Mucosa of gallbladder (tissue), 1 donor: ENCODE results near the gene TOM1L2. TPM values are rescaled to one million over a fixed set of nuclear protein-coding genes. Genes with fewer than 3 reads are reported as not detected.
"Not testable (repeated sequence)": the region's sequence is repeated elsewhere in the genome, so short reads cannot be mapped to it uniquely, and the experiment has no call there.

Experiments
- DNase-seq: peaks from one replicate; pipeline ENCODE4 v3.0.0-alpha.2; 2020; ENCODE audit warnings: low spot score
- total RNA-seq: library from RNA; stranded (reverse); gene quantifications from one replicate; pipeline ENCODE4 v1.2.1, GENCODE V29; 2021
- donor health status: DM: no; HTN: no; CAD: no.

The TOM1L2 gene
- total RNA-seq, 1 donor from 2014 or later: 81.3 TPM

DNA sequence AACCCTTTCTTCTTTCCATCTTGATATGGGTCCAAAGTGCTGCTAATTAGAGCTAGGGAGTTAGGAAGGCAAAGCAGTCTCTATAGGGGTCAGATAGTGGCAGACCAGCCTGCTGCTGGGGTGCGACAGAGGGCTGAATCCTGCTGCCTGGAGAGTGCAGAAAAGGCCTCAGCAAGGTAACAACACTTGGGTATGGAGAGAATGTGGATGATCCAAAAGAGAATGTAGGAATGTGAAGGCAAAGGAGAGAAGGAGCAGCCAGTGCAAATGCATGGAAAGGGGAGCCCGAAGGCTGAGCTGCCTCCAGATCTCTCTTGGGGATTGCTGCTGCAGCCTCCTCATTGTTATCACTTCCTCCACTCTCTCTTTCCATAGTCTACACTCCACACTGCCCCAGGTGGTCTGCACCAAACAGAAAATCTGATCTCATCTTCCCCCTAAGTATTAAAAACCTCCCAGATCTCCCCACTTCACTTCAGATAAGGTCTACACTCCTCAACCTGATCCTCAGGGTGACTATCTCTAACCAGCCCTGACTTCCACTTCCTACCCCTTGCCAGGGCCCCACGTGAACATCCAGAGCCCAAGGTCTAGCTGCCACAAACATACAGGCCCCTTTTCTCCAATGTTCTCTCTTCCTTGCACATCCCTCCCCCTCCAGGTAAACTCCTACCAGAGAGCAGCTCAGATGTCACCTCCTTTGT is 28.8 kb downstream of the TOM1L2 start:
- DNase-seq: no peak

DNA sequence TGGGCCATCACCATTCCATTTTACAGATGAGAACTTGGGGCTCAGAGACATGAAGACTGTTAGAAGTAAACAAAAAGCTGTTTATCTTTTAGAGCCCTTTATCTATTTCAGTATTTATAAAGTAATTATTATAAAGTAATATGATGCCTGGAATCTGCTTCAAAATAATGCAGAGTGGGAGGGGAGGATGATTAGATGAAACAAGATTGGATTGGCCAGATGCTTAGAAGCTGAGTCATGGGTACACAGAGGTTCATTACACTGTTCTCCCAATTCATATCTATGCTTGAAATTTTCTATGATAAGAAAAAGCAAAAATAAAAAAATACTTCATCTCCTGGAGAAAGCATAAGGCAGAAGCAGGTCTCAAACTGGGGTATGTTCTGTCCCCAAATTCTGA is 29.4 kb downstream of the TOM1L2 start:
- DNase-seq: no peak

DNA sequence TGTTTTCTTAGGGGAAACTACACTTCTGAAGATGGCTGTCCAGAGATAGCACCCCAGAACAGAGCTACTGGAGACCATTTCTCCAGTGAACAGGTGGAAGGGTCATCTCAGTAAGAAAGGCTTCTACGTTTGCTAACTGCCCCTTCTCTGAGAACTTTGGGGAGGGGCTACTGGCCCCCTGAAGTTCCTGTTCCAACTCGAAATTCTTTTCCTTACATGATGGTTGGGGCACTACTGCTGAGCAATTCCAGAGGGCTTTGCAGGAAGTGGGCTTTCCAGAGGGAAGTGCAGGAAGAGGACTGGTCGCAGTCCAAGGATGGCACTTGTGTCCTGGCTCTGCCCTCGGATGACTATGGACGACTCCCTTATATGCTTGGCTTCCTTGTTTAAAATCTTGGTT is 31.2 kb downstream of the TOM1L2 start:
- DNase-seq: no peak

DNA sequence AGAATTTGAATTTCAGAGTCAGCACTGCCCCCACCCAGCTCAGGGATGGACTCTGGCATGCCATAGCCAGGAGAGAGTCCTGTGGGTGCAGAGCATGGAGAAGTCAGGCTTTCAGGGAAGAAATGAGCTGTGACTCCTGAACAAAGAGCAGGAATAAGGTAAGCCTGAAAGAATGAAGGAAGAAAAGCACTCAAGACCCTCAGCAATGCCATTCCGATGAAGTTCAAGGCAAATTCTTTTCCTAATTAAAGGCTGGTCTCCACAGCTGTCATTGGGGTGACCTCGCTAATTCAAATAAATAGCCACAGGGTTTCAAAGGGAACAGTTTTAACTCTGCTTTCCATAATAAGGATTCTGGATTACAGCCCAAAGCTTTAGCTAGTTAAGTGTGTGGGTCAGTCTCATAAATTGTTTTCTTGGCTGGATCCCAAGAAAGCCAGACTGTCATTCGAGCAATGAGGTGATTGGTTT is 31.7 kb downstream of the TOM1L2 start:
- no peak for DNase-seq

DNA sequence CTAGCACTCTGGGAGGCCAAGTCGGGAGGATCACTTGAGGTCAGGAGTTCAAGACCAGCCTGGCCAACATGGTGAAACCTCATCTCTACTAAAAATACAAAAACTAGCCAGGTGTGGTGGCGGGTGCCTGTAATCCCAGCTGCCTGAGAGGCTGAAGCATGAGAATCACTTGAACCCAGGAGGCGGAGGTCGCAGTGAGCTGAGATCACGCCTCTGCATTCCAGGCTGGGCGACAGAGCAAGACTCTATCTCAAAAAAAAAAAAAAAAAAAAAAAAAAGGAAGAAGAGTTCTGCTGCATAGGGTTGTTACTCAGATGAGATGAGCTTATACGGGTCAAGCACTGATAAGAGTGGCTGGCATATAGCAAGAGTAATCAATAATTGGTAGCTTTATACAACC is 32.3 kb downstream of the TOM1L2 start:
- not testable (repeated sequence) for DNase-seq

DNA sequence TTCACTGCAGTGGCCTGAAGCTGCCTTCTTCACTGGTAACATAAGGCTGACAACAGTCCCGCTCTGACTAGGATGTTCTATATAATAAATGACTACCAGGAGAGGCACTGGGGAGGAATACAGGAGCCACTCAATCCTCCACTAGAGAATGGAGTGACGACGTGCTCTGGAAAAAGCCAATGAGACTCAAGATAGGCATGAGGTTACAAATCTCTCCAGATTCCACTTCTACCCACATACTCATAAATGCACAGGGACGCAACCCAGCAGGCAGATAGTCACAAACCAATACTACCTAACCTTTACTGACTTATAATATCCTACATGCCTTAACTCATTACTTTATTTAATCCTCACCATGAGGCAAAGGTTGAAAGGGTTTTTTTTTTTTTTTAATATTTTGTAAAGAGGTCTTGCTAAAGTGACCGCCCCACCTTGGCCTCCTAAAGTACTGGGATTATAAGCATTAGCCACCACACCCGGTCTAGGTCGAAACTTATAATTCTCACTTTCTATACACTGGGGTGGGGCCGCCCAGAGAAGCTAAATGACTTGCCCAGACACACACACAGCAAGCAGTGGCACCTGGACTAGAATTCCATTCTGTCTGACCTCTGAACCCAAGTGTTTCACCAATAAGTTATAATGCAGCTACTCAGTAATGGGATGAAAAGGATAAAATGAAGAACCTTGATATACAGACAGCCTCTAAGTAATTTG is 33.7 kb downstream of the TOM1L2 start:
- DNase-seq: no peak

DNA sequence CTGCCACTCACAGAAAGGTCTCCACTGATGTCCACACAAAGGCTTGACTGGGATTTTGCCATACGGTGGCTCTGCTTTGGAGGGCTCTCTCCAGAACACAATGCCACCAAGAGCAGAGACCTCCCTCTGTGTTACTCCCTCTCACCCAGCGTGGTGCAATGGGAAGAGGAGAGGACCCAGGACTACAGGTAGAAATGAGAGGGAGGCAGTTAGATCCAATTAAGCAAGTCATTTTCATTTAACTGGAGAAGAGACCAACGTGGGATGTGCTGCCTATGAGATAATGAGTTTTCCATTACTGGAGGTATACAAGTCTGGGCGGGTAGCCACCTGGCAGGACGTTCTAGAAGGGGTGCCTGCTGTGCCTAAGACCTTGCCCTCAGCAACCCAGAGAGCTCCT is 34.2 kb downstream of the TOM1L2 start:
- DNase-seq: no peak

DNA sequence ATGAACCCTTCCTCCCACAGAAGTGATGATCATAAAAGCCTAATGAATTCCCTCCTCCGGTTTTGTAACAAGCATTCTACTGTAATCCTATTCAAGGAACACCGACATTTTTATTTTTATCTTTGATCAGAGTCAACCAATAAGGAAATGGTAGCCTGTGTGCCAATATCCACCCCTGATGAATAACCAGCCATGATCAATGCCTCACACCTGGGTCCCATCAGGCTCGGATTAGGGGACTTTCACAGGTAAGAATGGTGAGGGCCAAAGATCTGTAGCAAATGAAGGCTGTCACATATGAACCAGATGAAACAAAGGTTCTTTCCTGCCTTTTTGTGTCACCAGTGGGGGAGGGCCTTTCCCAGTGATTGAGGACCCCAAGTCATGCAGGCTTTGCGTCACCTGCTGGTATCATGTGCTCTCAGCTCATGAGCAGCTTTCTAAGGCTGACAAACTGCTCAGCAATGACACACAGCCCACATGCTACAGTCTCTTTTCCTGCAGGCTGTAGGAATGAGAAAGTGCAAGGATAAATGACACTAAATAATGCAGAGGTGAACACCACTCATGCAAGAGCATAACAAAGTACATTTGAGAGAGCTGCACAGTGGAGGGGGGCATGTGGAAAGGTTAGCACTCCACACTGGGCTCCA is 34.9 kb downstream of the TOM1L2 start:
- DNase-seq: no peak

DNA sequence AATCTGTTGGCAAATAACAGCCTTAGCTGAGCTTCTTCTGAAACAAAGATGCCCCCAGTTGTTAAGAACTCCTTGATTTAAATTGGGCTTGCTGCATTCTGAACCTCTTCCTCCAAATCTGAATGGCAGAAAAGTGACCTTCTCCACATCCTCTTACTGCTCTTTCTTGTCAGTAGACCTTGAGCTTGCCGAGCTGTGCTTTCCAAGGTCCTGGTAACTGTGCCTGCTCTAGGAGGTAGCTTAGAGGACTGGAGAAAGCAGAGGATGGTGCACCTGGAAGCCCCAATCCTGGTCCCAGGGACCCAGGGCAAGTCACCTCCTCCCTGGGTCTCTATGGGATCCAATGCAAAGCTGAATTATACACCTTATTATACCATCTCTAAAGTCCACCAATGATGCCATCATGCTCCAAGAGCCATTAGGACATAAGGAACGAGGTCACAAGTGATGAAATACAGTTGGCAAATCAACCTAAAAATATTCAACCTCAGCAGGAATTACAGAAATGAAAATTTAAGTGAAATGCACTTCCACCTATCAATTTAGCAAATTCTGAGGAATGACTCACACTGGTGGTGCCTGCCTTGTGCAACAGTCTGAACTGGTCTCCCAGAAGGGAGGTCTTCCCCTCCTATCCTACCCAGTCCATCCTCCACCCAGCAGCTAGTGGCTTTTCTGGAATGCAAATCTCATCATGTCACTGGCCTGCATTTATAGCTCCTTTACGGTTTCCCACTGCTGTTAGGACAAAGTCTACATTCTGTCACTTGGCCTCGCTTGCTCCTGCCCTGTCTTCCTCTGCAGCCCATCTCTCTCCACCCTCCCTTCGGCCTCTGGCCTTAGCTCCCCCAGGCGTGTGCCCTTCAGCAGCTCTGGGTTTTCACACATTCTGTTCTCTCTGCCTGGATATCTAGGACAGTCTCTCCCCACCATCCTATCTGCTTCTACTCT is 36.6 kb downstream of the TOM1L2 start:
- no peak for DNase-seq

DNA sequence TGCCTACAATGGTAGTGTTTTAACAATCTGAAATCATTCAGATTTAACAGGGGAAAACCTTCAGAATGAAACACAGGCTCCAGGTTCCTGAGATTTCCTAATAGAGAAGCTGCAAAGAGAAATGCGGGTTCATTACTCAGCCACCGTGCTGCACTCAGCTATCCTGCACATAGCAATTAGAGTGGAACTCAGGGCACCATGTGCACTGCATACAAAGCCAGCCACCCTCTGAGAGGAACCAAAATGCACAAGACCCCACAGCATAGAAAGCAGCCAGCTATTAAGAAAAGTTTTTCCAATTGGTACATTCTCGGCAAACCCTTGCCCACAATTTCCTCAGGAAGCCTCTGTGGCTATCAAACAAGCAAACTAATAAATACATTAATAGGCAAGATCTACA is 37.4 kb downstream of the TOM1L2 start:
- DNase-seq: no peak

DNA sequence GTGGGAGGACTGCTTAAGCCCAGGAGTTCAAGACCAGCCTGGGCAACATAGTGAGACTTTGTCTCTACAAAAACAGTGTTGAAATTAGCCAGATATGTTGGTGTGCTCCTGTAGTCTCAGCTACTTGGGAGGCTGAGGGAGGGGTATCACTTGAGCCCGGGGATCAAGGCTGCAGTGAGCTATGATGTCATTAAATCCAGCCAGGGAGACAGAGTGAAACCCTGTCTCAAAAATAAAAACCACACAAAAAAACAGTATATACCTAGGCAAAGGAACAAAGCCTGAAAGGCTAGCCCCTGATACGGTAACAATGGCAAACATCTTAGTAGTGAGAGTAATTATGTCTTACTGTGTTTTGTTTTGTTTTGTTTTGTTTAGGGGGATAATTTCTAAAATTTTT is 38.0 kb downstream of the TOM1L2 start:
- DNase-seq: no peak

DNA sequence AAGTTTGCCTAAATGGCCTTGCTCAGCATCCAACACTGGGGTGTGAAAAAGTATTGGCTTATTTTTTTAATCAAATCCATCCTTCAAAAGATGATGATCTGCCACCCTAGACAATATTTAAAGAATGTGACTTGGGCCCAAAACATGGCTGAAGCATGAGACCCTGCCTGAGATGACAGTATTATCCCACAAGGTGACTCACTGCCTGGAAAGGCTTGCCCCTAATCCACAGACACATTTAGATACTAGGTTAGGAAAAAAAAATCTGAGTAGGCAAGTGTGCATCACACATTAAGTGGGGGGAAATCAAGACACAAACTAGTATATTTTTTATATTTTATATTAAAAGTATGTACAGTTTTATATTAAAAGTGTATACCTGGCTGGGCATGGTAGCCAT is 38.4 kb downstream of the TOM1L2 start:
- DNase-seq: no peak

DNA sequence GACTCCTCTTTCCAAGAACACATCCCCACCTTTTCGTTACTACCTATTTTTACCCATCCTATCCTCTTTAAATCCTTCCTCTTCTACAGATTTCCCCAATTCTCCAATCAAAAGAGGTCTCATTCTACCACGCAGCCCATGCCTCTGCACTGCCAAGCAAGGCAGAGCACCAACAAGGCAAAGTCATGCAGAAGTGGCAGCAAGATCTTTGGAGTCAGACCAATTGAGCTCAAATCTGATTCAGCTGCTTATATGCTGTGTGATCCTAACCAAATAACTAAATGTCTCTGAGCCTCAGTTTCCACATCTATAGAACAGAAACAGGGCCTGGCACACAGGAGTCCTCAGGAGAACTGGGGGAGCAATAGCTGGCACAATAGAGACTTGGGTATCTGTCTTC is 41.0 kb downstream of the TOM1L2 start:
- no peak for DNase-seq

DNA sequence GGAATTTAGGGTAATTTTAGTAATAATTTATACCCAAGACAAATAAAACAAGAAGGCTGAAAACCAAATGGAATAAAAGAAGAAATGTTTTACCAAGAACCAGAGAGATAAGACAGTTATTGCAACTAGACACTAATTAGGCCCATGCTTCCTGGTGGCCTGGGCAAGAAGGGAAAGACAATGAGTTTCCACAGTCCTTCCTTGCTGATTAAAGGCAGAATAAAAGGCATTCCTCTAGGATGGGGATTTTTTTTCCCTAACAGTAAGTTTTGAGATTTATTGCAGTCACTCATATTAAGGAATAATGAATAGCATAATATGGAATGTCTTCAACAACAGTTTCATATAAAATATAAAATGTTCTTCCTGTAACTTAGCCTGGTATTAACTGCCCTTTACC is 41.5 kb downstream of the TOM1L2 start:
- no peak for DNase-seq

DNA sequence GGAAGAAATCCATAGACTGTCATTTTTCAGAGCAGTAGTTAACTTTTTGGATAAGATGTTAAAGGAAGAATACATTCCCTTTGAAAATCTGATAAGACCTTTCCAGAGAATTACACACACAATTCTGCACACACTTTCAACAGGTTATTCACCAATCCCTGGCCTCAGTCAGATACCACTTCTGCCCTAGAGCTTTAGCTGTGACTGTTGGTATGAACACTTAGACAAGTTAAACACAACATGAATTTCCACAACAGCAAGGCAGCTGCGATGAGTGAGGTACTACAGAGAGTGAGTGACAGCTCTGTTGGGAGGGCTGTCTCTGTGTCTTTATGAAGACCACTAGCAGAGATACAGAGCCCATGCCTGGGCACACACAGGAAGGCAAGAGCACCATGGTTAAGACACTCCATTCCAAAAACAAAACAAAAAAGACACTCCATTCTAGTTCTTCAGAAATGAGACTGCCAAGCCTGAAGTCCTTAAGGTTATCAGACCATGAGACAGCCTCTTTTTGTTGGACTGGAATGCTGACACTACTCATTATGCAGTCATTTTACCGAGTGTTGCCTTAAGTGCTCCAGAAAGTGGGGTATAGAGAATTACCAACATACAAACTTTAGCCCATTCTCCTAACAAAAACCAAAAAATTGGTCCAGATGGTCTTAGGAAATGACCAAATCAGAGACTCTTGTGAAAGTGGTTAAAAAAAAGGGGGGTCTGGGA is 42.4 kb downstream of the TOM1L2 start:
- no peak for DNase-seq

DNA sequence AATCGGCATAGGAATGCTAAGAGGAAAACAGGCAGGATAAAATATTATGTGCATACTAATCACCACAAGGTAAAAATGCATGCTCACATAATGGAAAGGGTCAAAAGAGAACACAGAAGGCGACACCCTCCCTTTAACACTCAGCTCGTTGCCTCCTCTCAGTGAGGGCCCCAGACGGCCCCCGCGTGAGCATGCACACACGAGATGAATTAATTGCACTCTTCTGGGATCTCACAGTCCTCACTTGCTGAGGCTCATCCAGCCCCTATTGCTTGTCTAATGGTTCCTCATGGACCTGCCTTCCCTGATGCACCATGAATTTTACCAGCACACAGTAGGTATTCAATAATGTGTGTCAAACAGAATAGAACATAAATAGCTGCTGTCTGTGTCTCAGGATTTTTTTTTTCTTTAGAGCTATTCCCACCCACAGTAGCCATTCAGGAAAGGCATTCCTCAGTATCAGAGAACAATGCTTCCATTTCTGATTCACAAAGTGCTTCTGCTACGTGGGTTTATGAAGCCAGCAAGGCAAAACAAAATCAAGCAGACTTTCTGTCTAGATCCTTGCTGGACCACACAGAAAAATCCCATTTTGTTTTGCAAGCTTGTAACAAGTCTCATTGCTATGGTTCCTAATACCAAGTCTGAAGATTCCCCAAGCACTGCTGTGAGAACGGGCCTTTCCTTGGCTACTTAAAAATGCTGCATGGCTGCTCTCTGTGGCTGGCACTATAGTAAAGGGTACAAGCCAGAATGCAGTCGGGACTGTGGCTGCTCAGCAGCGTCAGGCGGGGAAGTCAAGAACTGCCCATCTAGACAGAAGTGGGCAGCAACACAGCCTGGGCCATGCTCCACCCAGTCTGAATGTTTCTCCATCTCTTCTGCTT is 43.6 kb downstream of the TOM1L2 start:
- no peak for DNase-seq

DNA sequence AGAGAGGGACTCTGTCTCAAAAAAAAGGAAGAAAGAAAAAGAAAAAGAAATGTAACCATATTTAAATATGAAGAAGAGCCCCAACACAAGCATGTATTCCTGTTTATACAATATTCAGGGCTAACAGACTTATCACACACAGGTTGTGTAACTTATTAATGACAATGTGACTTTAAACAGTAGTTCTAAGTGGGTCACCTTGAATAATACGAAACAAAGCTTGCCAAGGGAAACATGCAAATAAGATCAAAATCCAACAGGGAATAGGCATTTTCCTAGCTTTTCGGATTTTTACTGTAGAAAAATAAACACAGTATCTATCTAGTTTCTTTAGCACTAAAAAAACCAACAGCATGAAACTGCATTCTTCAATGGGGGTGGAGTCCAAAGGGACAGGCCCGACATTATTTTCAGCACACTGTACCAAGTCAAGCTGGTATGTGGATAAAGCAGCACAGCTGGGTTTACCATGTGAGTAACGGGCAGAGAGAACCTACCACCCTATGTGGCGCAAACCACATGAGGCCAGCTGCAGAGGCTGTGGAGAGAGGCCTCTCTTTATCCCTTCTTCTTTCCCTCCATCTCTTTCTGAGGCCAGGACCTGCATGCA is 45.3 kb downstream of the TOM1L2 start:
- no peak for DNase-seq

DNA sequence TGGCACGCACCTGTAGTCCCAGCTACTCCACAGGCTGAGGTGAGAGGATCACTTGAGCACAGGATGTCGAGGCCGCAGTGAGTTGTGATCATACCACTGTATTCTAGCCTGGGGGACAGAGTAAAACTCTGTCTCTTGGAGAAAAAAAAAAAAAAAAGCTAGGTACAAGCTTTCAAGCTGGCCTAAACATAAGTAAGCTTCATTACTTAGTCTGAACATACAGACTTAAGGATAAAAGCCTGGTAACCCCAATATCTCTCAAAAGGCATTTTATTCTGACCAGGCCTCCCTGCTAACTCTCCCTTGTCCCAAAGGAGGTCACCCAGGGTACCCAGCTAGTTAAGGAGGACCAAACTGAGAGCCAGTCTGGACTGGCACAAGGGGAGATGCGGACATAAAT is 46.2 kb downstream of the TOM1L2 start:
- no peak for DNase-seq

DNA sequence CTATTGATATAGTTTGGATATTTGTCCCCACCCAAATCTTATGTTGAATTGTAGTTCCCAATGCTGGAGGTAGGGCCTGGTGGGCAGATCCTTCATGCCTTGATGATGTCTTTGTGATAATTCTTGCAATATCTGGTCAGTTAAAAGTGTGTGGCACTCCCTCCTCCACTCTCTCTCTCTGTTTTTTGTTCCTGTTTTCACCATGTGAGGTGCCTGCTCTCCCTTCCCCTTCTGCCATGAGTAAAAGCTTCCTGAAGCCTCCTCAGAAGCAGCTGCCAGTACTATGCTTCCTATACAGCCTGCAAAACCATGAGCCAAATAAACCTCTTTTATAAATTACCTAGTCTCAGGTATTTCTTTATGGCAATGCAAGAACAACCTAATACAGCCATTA is 47.3 kb downstream of the TOM1L2 start:
- no peak for DNase-seq
